SK-N-SH treated with all-trans-retinoic acid at 6 μM for 48 hours (cell line): Measurements from ENCODE around the gene CLEC4F.

Source experiments
- ARNTL ChIP-seq: fragments of 450-650 bp; formaldehyde crosslinking; IDR thresholded peaks from 2 replicates; pipeline ENCODE4 v1.5.0; 2020; ENCODE audit warnings: low read depth, mild to moderate bottlenecking, moderate library complexity, borderline replicate concordance
- ESRRG ChIP-seq: fragments of 250-450 bp; sonication (Bioruptor Pico); IDR thresholded peaks from 2 replicates; pipeline ENCODE4 v1.6.1; 2021; ENCODE audit warnings: mild to moderate bottlenecking
- GLIS3 ChIP-seq: fragments of 250-450 bp; sonication (Bioruptor Pico); IDR thresholded peaks from 2 replicates; pipeline ENCODE4 v1.5.0; 2020; ENCODE audit warnings: mild to moderate bottlenecking, moderate library complexity
- OSR1 ChIP-seq: fragments of 250-450 bp; sonication (Bioruptor Pico); IDR thresholded peaks from 2 replicates; pipeline ENCODE4 v1.8.0; 2022; ENCODE audit warnings: moderate library complexity, mild to moderate bottlenecking, inconsistent platforms
- PPARA ChIP-seq: fragments of 250-450 bp; sonication (Bioruptor Pico); IDR thresholded peaks from 2 replicates; pipeline ENCODE4 v1.5.0; 2020; ENCODE audit warnings: mild to moderate bottlenecking, borderline replicate concordance
- RARB ChIP-seq: fragments of 250-450 bp; sonication (Bioruptor Pico); IDR thresholded peaks from 2 replicates; pipeline ENCODE4 v1.8.0; 2021; ENCODE audit warnings: mild to moderate bottlenecking, moderate library complexity
- TCF4 ChIP-seq: fragments of 250-450 bp; sonication (Bioruptor Pico); IDR thresholded peaks from 2 replicates; pipeline ENCODE4 v1.8.0; 2021; ENCODE audit warnings: mild to moderate bottlenecking, moderate library complexity, borderline replicate concordance
- TOX ChIP-seq: fragments of 250-450 bp; sonication (Bioruptor Pico); IDR thresholded peaks from 2 replicates; pipeline ENCODE4 v1.8.0; 2021; ENCODE audit warnings: mild to moderate bottlenecking, moderate library complexity, borderline replicate concordance
- TSHZ2 ChIP-seq: fragments of 250-450 bp; sonication (Bioruptor Pico); IDR thresholded peaks from 2 replicates; pipeline ENCODE4 v1.5.0; 2020; ENCODE audit warnings: mild to moderate bottlenecking, moderate library complexity
- ZFP30 ChIP-seq: fragments of 450-650 bp; formaldehyde crosslinking; IDR thresholded peaks from 2 replicates; pipeline ENCODE4 v1.5.0; 2022; ENCODE audit warnings: mild to moderate bottlenecking, moderate library complexity
- TF ChIP-seq, protein P1 (sequence below): fragments of 250-450 bp; sonication (Bioruptor Pico); IDR thresholded peaks from 2 replicates; pipeline ENCODE4 v1.5.1; 2020; ENCODE audit warnings: low read depth, mild to moderate bottlenecking, moderate library complexity
- TF ChIP-seq, protein P2 (sequence below): fragments of 250-450 bp; sonication (Bioruptor Pico); IDR thresholded peaks from 2 replicates; pipeline ENCODE4 v1.8.0; 2020; ENCODE audit warnings: mild to moderate bottlenecking, moderate library complexity, borderline replicate concordance
- TF ChIP-seq, protein P3 (sequence below): fragments of 250-450 bp; sonication (Bioruptor Pico); IDR thresholded peaks from 2 replicates; pipeline ENCODE4 v1.8.0; 2021; ENCODE audit warnings: low read depth, mild to moderate bottlenecking, moderate library complexity, borderline replicate concordance

- TF ChIP-seq TOX (no peak), OSR1 (CRISPR knock-in tag) (no peak), ZFP30 (CRISPR knock-in tag) (no peak), ESRRG (CRISPR knock-in tag) (no peak), PPARA (CRISPR knock-in tag) (no peak), ARNTL (no peak), RARB (CRISPR knock-in tag) (no peak), TSHZ2 (CRISPR knock-in tag) (no peak), TCF4 (no peak), GLIS3 (CRISPR knock-in tag) (no peak)
- TF ChIP-seq, protein P1, sequence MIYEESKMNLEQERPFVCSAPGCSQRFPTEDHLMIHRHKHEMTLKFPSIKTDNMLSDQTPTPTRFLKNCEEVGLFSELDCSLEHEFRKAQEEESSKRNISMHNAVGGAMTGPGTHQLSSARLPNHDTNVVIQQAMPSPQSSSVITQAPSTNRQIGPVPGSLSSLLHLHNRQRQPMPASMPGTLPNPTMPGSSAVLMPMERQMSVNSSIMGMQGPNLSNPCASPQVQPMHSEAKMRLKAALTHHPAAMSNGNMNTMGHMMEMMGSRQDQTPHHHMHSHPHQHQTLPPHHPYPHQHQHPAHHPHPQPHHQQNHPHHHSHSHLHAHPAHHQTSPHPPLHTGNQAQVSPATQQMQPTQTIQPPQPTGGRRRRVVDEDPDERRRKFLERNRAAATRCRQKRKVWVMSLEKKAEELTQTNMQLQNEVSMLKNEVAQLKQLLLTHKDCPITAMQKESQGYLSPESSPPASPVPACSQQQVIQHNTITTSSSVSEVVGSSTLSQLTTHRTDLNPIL (CRISPR knock-in tag) = no peak
- TF ChIP-seq, protein P2, sequence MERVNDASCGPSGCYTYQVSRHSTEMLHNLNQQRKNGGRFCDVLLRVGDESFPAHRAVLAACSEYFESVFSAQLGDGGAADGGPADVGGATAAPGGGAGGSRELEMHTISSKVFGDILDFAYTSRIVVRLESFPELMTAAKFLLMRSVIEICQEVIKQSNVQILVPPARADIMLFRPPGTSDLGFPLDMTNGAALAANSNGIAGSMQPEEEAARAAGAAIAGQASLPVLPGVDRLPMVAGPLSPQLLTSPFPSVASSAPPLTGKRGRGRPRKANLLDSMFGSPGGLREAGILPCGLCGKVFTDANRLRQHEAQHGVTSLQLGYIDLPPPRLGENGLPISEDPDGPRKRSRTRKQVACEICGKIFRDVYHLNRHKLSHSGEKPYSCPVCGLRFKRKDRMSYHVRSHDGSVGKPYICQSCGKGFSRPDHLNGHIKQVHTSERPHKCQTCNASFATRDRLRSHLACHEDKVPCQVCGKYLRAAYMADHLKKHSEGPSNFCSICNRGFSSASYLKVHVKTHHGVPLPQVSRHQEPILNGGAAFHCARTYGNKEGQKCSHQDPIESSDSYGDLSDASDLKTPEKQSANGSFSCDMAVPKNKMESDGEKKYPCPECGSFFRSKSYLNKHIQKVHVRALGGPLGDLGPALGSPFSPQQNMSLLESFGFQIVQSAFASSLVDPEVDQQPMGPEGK (CRISPR knock-in tag) = no peak
- TF ChIP-seq, protein P3, sequence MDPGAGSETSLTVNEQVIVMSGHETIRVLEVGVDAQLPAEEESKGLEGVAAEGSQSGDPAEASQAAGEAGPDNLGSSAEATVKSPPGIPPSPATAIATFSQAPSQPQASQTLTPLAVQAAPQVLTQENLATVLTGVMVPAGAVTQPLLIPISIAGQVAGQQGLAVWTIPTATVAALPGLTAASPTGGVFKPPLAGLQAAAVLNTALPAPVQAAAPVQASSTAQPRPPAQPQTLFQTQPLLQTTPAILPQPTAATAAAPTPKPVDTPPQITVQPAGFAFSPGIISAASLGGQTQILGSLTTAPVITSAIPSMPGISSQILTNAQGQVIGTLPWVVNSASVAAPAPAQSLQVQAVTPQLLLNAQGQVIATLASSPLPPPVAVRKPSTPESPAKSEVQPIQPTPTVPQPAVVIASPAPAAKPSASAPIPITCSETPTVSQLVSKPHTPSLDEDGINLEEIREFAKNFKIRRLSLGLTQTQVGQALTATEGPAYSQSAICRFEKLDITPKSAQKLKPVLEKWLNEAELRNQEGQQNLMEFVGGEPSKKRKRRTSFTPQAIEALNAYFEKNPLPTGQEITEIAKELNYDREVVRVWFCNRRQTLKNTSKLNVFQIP = no peak
Observed at GRCh38 chr2:70793450-70793849, 26.9 kb downstream of the CLEC4F start.
